ENCODE results near the gene C12orf43. TPM values are rescaled to one million over a fixed set of nuclear protein-coding genes. Genes with fewer than 3 reads are reported as not detected.

The C12orf43 gene
- total RNA-seq, 1 donor from 2014 or later = 7.2 TPM

DNA sequence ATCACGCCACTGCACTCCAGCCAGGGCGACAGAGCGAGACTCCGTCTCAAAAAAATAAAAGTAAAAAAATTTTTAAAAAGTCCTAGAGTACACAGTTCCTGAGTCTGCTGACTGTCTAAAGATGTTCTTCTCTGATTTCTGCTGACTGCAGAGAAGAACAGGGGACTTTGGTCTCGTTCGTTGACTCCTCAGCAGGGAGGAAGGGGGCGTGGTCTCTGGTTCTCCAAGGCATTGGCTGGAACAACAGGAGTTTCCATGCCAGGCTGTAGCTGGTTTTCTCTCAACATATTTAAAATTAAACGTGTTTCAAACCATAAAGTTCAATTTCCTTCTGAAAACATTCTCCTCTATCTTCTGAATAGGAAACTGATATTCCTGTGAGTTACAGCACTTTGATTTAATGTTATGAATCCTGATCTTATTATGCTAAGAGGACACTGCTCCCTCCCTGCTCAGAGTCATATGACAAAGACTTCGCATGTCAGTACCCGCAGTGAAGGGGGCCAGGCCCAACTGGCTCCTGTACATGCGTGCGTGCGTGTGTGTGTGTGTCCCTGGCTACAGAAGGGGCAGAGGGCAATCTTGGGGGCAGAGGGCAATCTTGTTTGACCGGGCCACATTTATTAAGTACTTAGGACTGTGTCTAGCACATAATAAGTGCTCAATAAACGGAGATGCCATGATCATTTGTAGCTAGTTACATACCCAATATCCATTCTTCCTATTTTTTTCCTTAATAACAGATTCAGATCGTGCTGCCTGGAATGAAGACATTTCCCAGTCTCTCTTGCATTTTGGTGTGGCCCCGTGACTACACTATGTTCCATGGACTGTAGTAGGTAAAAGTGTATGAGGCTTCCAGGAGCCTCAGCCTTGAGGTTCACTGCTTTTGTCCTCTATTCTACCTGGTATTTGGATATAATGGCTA lies 54.4 kb downstream of the C12orf43 start:
- intact Hi-C loops (cut with DNase I) = no loop called here
- peak; percentile 62 for ATAC-seq (ENCODE audit: poor library complexity)
- peak; percentile 62 for DNase-seq

DNA sequence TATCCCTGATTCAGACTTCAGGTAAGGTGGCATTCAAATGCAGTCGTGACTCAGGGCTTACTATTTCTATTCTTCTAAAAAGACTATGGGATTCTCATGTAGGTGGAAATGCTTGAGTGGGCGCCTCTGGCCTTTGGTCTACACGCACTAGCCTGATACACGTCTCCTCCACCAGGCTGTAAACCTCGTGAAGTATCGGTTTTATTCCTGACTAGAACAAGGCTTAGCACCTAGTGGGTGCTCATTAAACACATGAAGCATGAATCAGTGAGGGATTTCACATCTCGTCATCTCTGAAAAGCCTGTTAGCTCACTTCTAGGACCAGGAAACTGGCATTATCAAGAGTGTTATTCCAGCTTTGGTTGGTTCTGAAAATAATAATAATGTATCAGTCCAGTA lies 55.6 kb downstream of the C12orf43 start:
- intact Hi-C loops (cut with DNase I) = no loop called here
- ATAC-seq (ENCODE audit: poor library complexity) (no peak), DNase-seq (no peak)

DNA sequence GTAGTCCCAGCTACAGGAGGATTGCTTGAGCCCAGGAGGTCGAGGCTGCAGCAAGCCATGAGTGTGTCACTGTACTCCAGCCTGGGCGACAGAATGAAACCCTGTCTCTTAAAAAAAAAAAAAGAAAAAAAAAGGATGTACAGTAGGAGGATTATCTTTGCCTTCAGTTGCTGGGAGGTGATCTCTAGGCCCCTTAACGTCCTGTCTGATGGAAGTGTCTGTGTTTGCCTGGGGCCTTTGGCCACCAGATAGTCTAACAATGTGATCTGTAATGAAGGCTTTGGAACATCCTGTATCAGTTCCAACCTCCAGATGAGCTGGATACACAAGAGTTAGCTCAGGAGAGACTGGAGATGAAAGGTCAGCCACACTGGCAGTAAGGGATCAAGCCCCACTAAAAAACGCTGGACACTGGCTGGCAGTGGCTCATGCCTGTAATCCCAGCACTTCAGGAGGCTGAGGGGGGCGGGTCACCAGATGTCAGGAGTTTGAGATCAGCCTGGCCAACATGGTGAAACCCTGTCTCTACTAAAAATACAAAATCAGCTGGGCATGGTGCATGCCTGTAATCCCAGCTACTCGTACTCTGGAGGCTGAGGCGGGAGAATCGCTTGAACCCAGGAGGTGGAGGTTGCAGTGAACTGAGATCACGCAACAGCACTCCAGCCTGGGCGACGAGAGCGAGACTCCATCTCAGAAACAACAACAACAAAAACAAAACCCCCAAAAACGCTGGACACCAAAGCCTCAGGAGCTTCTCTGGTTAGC lies 57.0 kb downstream of the C12orf43 start:
- ATAC-seq (ENCODE audit: poor library complexity) = no peak
- DNase-seq = no peak
- intact Hi-C loops (cut with DNase I) = no loop called here

DNA sequence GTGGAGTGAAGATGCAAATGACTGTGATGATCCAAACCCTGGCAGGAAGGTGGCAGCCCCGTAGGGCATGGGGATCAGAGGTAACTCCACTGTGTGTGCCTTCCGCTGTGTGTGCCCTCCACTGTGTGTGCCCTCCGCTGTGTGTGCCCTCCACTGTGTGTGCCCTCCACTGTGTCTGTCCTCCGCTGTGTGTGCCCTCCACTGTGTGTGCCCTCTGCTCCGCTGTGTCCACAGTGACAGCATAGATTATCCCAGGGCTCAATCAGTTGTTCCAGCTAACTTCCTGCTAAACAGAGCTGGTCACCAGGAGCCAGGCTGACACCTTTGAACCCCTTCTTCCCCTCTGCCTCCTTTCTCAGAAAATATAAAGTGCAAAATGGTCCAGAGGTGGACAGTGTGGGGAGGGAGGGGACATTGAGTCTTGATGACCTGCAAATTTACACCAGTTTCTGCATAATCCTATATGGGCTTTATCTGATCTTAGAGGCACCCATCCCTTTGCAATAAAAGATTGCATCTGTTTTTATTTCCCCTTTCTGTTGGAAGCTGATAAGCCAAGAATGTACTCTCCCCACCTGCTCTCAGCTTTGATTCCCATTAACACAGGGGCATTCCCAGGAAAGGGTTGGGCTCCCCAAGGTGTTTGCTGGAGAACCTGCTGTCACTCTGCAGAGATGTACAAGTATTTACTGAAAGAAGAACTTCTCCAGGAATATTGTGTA lies 59.5 kb downstream of the C12orf43 start:
- ATAC-seq (ENCODE audit: poor library complexity) = no peak
- intact Hi-C loops (cut with DNase I) = no loop called here
- no peak for DNase-seq

DNA sequence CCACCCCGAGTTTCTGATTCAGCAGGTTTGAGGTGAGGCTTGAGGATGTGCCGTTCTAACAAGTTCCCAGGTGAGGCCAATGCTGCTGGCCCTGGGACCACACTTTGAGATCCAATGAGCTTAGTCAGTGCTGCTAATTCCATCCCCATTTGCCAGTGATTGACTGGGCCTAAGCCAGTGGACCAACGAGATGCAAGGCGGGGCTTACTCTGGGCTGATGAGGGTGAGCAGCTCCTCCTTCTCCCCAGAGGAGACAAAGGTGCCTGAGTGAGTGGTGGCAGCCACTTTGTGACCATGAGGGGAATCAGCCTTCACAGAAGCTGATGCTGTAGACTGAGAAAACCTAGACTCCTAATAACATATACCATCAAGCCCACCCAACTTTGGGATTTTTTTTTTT lies 61.1 kb downstream of the C12orf43 start:
- intact Hi-C loops (cut with DNase I) = no loop called here
- DNase-seq (no peak), ATAC-seq (ENCODE audit: poor library complexity) (no peak)

DNA sequence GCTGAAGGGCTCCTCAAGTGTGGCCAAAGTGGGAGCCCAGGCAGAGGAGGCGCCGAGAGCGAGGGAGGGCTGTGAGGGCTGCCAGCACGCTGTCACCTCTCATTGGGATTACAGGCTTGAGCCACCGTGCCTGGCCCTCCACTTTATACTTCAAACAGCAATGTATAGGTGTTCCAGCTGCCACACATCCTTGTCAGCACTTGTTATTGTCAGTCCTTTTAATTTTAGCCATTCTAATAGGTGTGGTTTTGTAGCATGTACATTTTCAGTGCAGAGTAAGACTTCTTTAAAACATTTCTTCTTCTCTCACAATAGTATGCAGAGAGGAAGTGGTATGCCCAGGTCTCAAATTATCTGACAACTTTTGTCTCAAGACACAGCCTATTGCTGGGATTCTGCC lies 65.5 kb downstream of the C12orf43 start:
- DNase-seq = no peak
- no peak for ATAC-seq (ENCODE audit: poor library complexity)
- intact Hi-C loops (cut with DNase I) = no loop called here

Other genes with a start within 250 kb of the C12orf43 start
- gene SPPL3, start 112.1 kb downstream of the C12orf43 start, total RNA-seq = 28.3 TPM
- not detected for gene HNF1A, start 37.9 kb downstream of the C12orf43 start, total RNA-seq
- gene OASL, start 22.8 kb upstream of the C12orf43 start, total RNA-seq = 0.35 TPM
- 1.7 TPM for gene P2RX7, start 116.4 kb upstream of the C12orf43 start, total RNA-seq
- gene P2RX4, start 193.6 kb upstream of the C12orf43 start, total RNA-seq = 7.4 TPM

Data from Right ventricle myocardium superior (tissue), 1 donor.